ENCODE measurements around the gene HYLS1.

HYLS1 gene

GRCh38 chr11:125935056-125935455 lies 47.6 kb downstream of the HYLS1 start:
- no peak for DNase-seq

- no peak for DNase-seq
These were observed 48.2 kb downstream of the HYLS1 start for GRCh38 chr11:125935618-125936199.

GRCh38 chr11:125938418-125938817 lies 51.0 kb downstream of the HYLS1 start:
- no peak for DNase-seq

- no peak for DNase-seq
These were observed 51.6 kb downstream of the HYLS1 start for GRCh38 chr11:125939081-125939521.

DNA sequence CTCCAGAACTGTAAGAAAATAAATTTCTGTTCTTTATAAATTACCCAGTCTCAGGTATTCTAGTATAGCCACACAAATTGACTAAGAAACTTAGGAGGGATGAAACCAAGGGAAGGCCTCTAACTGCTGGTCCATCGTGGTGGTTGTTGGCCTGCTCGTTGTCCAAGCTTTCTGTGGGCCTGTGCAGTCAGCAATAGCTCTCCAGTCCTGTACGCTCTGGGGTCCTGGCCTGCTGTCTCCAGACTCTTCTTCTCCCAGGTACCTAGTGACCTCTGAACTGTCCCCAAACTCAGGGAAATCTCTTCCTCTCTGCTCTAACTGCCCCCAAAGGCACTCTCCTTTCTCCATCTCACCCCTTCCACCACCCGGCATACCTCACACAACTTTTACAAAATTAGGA lies 52.7 kb downstream of the HYLS1 start:
- no peak for DNase-seq

DNA sequence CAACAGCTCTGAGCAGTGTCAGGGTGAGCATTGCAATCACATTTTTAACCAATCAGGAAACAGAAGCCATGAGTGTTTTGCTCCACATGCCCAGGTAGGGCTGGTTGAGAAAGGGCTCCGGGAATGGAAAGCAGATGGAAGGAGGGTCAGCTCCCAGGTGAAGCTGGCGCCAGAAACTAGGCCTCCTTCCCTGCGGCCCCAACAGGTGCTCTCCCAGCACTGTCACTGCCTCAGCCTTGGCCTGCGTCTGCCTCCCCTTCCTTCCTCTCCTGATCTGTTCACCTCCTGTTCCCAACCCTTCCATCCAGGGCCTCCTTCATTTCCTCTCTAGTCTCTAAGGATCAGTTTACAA lies 53.8 kb downstream of the HYLS1 start:
- DNase-seq: no peak

- DNase-seq: no peak
These were observed 54.4 kb downstream of the HYLS1 start for GRCh38 chr11:125941619-125942611.

DNA sequence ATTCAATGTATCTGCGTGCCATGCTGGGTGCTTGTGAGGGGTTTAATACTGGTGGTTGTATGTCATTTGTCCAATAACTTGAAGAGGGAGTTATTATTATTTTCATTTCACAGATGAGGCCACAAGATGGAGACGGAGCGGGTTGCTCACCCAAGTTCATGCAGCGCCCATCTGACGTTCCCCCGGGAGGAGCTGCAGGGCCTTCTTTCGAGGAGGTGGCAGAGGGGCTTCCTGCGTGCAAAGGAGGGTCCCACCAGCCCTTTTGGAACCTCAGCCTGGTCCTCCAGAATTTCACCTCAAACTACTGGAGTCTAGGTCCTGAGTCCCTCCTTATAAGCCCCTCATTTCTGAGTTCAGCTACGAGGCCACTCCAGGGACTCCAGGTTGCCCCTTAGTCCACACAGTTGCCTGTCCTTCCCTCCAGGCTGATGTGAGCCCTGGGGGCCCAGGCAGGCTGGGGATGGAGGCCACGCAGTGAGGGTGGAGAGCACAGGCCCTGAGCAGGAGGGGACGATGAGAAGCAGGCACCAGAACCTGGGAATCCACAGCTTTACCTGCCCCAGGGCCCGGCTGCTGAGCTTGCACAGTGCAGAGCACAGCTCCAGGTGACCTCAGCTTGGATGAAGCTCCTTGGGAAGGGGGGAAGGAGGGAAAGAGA lies 55.4 kb downstream of the HYLS1 start:
- no peak for DNase-seq

DNA sequence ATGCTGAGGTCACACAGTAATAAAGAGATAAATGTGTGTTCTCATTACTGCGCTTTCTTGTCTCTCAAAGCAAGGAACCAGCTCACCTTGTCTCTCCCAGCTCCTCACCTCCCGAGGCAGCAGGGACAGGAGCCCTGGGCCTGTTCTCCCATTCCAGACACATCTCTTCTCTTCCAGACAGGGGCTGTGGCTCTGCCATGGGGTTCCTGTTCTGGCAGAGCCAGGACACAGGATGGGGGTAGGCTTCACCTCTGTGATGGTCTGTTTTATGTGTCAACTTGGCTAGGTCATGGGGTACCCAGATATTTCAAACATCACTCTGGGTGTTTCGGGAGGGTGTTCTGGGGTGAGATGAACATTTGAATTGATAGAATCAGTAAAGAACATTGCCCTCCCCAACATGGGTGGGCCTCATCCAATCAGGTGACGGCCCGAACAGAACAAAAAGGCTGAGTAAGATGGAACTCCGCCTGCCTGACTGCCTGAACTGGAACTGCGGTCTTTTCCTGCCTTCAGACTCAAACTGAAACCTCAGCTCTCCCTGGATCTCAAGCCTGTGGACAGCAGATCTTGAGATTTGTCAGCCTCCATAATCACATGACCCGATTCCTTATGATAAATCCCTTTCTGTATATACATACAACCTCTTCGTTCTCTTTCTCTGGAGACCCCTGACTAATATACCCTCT lies 56.3 kb downstream of the HYLS1 start:
- no peak for DNase-seq

DNA sequence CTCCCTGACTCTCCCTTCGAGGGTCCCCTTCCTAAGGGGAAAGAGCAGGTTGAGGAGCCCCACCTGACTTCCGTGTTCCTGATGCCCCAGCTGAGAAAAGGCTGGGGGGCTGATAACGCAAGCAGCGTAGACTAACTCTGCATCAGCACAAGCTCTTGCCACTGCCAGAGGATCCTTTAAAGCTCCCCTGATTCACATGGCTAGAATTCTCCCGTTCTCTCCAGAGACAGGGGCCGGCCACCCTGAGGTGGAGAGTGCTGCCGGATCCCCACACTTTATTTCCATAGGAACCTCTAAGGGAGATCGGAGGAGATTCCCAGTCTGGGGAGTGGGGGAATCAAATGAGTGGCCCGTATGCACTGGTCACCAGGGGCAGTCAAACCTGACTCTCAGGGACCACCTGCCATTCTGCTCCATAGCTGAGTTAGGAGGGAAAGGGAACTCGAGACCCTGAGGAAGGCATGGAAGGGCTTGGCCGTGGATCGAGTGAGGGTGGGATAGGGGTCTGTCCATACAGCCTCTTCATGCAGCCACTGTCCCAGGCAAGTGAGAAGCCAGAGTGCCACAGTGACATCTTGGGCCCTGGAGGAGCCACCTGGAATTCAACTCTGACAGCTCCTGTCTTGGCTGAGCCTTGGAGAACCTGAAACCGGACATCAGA lies 57.0 kb downstream of the HYLS1 start:
- no peak for DNase-seq

- peak; percentile 11 for DNase-seq
These were observed 57.7 kb downstream of the HYLS1 start for GRCh38 chr11:125945011-125945796.

DNA sequence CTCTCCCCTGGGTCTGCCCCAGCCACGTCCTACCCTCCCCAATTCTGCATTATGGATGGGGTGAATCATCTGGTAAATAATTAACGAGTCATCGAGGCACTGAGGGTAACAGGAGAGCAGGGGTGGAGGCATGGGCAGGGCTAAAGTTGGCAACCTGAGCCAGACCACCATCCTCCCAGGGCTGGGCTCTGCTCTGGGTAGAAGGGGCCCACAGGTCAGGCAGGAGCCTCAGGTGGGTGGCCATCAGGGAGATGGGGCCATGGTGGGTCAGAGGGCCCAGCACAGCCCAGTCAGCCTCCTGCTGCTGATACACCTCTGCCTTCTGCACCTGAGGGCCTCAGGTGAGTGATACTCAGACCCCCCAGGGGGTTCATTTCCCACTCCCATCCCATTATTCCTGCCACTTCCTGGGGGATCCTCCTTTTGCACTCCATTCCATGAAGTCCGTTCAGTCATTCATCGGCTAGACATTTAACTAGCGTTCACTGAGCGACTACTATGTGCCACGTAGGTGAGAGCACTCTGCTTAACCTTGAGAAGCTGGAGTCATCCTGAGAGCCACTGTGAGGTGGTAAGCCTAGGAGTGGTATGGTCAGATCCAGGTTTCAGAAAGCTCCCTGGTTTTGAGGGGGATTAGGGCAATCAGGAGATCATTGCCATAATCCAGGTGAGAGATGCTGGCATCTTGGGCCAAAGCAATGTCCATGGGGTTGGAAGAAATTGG lies 58.5 kb downstream of the HYLS1 start, which contains the start of gene VSIG10L2:
VSIG10L2 (plus strand) TSS at position 248 of the 724 bp plus-strand sequence; CDS start at position 260, 12 bp downstream.
- no peak for DNase-seq

GRCh38 chr11:125946712-125947418 lies 59.4 kb downstream of the HYLS1 start:
- no peak for DNase-seq

- no peak for DNase-seq
These were observed 60.2 kb downstream of the HYLS1 start for GRCh38 chr11:125947419-125948277.

DNA sequence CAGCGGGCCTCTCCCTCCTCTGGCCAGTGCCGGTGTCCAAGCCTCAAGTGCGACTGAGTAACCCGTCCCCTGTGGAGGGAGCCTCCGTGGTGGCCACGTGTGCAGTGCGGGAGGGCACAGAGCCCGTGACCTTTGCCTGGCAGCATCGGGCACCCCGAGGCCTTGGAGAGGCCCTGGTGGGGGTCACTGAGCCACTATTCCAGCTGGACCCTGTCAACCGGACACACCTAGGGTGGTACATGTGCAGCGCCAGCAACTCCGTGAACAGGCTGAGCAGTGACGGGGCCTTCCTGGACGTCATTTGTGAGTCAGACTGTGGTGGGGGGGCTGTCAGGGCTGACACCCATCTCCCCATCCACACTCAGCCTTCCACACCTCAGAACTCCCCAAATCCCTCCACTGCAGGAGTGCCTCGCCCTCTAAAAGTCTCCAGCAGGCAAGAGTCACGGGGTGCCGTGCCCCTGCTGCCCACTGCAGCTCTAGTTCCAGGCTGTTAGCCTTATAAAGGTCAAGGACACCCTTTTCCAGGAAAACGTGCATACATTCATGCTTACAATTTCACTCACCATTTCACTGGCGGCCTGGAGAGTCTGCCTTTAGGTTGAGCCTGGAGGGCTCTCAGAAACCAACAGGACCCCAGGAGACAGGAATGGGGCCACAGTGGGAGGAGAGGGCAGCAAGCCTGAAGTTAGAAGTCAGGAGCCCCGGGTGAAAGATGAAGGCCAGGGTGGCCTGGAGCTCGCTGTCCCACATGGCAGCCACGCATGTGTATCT lies 61.0 kb downstream of the HYLS1 start:
- no peak for DNase-seq

- no peak for DNase-seq
These were observed 62.1 kb downstream of the HYLS1 start for GRCh38 chr11:125949271-125950177.

- no peak for DNase-seq
These were observed 62.7 kb downstream of the HYLS1 start for GRCh38 chr11:125950178-125950490.

Measured in NCI-H1436 treated with DMSO at 0.1 percent for 48 hours (cell line).